ENCODE data around the gene DCUN1D3.
"Not testable (repeated sequence)": the region's sequence is repeated elsewhere in the genome, so short reads cannot be mapped to it uniquely, and the experiment has no call there.

DCUN1D3 gene

GRCh38 chr16:20862162-20862960 lies 37.8 kb downstream of the DCUN1D3 start:
- DNase-seq (ENCODE audit: low spot score) = no peak

GRCh38 chr16:20860995-20861394 lies 39.2 kb downstream of the DCUN1D3 start:
- DNase-seq (ENCODE audit: low spot score) = not testable (repeated sequence)

GRCh38 chr16:20860361-20860760 lies 39.8 kb downstream of the DCUN1D3 start:
- no peak for DNase-seq (ENCODE audit: low spot score)

- DNase-seq (ENCODE audit: low spot score) = no peak
Measured at GRCh38 chr16:20859699-20860098, 40.5 kb downstream of the DCUN1D3 start.

- DNase-seq (ENCODE audit: low spot score) = no peak
Measured at GRCh38 chr16:20859229-20859628, 40.9 kb downstream of the DCUN1D3 start.

GRCh38 chr16:20857281-20857680 lies 42.9 kb downstream of the DCUN1D3 start:
- no peak for DNase-seq (ENCODE audit: low spot score)

- DNase-seq (ENCODE audit: low spot score) = no peak
Measured at GRCh38 chr16:20854963-20855362, 45.2 kb downstream of the DCUN1D3 start.

- DNase-seq (ENCODE audit: low spot score) = no peak
Measured at GRCh38 chr16:20853981-20854620, 46.1 kb downstream of the DCUN1D3 start.

GRCh38 chr16:20853143-20853542 lies 47.0 kb downstream of the DCUN1D3 start:
- DNase-seq (ENCODE audit: low spot score) = no peak

GRCh38 chr16:20851601-20852000 lies 48.6 kb downstream of the DCUN1D3 start:
- no peak for DNase-seq (ENCODE audit: low spot score)

GRCh38 chr16:20850981-20851380 lies 49.2 kb downstream of the DCUN1D3 start:
- no peak for DNase-seq (ENCODE audit: low spot score)

GRCh38 chr16:20849589-20850390 lies 50.4 kb downstream of the DCUN1D3 start:
- DNase-seq (ENCODE audit: low spot score) = peak; percentile 58

- DNase-seq (ENCODE audit: low spot score) = no peak
Measured at GRCh38 chr16:20847550-20847949, 52.6 kb downstream of the DCUN1D3 start.

- no peak for DNase-seq (ENCODE audit: low spot score)
Measured at GRCh38 chr16:20846551-20846950, 53.6 kb downstream of the DCUN1D3 start.

GRCh38 chr16:20846030-20846429 lies 54.1 kb downstream of the DCUN1D3 start:
- no peak for DNase-seq (ENCODE audit: low spot score)

- no peak for DNase-seq (ENCODE audit: low spot score)
Measured at GRCh38 chr16:20844588-20844987, 55.6 kb downstream of the DCUN1D3 start.

- DNase-seq (ENCODE audit: low spot score) = no peak
Measured at GRCh38 chr16:20844054-20844453, 56.1 kb downstream of the DCUN1D3 start.

GRCh38 chr16:20839504-20839903 lies 60.7 kb downstream of the DCUN1D3 start:
- no peak for DNase-seq (ENCODE audit: low spot score)

- DNase-seq (ENCODE audit: low spot score) = no peak
Measured at GRCh38 chr16:20838240-20838639, 61.9 kb downstream of the DCUN1D3 start.

- no peak for DNase-seq (ENCODE audit: low spot score)
Measured at GRCh38 chr16:20833086-20833485, 67.1 kb downstream of the DCUN1D3 start.

- DNase-seq (ENCODE audit: low spot score) = no peak
Measured at GRCh38 chr16:20830372-20830771, 69.8 kb downstream of the DCUN1D3 start.

- no peak for DNase-seq (ENCODE audit: low spot score)
Measured at GRCh38 chr16:20829536-20829935, 70.6 kb downstream of the DCUN1D3 start.

- DNase-seq (ENCODE audit: low spot score) = no peak
Measured at GRCh38 chr16:20826039-20826566, 74.1 kb downstream of the DCUN1D3 start.
